Caco-2 (cell line): ENCODE data around the gene STAC2. TPM values are rescaled to one million over a fixed set of nuclear protein-coding genes. Genes with fewer than 3 reads are reported as not detected.

Experiments
- BruUV-seq: library from RNA; stranded (reverse); fragments of 400-500 nt; replicated peaks from 2 replicates; lab custom pipeline; 2021; lab: Mats Ljungman, UMichigan
- CTCF ChIA-PET: fragments of 300-600 bp; sonication (Branson Sonifier 250); formaldehyde crosslinking; loops from one replicate; lab custom pipeline; 2022; ENCODE audit warnings: antibody characterized with exemption; lab: Charles Lee
- POLR2A ChIA-PET: fragments of 300-600 bp; sonication (Branson Sonifier 250); formaldehyde crosslinking; loops from one replicate; lab custom pipeline; 2022; ENCODE audit warnings: antibody characterized with exemption; lab: Charles Lee
- DNase-seq, 2 experiments: peaks; one replicate each; pipeline versions ENCODE4 v3.0.0 to v3.0.0-alpha.2; 2020 to 2022
- H3K27me3 ChIP-seq: replicated peaks from 2 replicates; pipeline ENCODE4 v1.6.0; 2011; ENCODE audit warnings: low read length; ENCODE audit not compliant: control insufficient read depth, insufficient read depth
- H3K36me3 ChIP-seq: 2 replicates; pipeline ENCODE4 v1.5.1; 2011; ENCODE audit warnings: low read length; ENCODE audit not compliant: control insufficient read depth, insufficient read depth
- H3K4me1 ChIP-seq: fragments of 250-450 bp; sonication (Bioruptor Pico); 2 replicates; pipeline ENCODE4 v1.5.1; 2020; ENCODE audit warnings: mild to moderate bottlenecking
- H3K4me3 ChIP-seq: 2 replicates; pipeline ENCODE4 v1.5.1; 2011; ENCODE audit warnings: low read depth, mild to moderate bottlenecking, control low read depth, low read length
- H3K9me3 ChIP-seq: fragments of 250-450 bp; sonication (Bioruptor Pico); 2 replicates; pipeline ENCODE4 v1.5.1; 2020; ENCODE audit warnings: mild to moderate bottlenecking, moderate library complexity
- H3K27ac Mint-ChIP-seq: one replicate; pipeline ENCODE4 v1.8.0; 2022; ENCODE audit warnings: mixed read lengths; ENCODE audit not compliant: unreplicated experiment
- H3K27me3 Mint-ChIP-seq: one replicate; pipeline ENCODE4 v1.8.0; 2022; ENCODE audit warnings: mixed read lengths; ENCODE audit not compliant: insufficient read depth, unreplicated experiment
- H3K36me3 Mint-ChIP-seq: one replicate; pipeline ENCODE4 v1.8.0; 2022; ENCODE audit warnings: mild to moderate bottlenecking, mixed read lengths; ENCODE audit not compliant: insufficient read depth, unreplicated experiment
- H3K4me1 Mint-ChIP-seq: one replicate; pipeline ENCODE4 v1.8.0; 2022; ENCODE audit warnings: low read depth, mixed read lengths; ENCODE audit not compliant: unreplicated experiment
- H3K4me3 Mint-ChIP-seq: one replicate; pipeline ENCODE4 v1.8.0; 2022; ENCODE audit warnings: mild to moderate bottlenecking, moderate library complexity, mixed read lengths; ENCODE audit not compliant: unreplicated experiment
- H3K9me3 Mint-ChIP-seq: one replicate; pipeline ENCODE4 v1.8.0; 2022; ENCODE audit warnings: mixed read lengths; ENCODE audit not compliant: unreplicated experiment
- CTCF ChIP-seq, 2 experiments: fragments of 200-600 bp in 1 of 2; IDR thresholded peaks; 1 replicate in 1 of 2; 2 replicates in 1 of 2; pipeline versions ENCODE4 v1.5.1 to v1.8.0; 2011 to 2022; ENCODE audit warnings: antibody characterized with exemption in 1 of 2, control low read depth in 1 of 2, inconsistent platforms in 1 of 2, low read depth in 1 of 2, low read length in 1 of 2, mild to moderate bottlenecking in 1 of 2, moderate library complexity in 1 of 2; ENCODE audit not compliant: insufficient read depth in 1 of 2, severe bottlenecking in 1 of 2, unreplicated experiment in 1 of 2
- intact Hi-C: fragments of 100-400 bp; cut with micrococcal nuclease; formaldehyde crosslinking; loops from one replicate; pipeline ENCODE4 v1.10.0; 2022; ENCODE audit not compliant: unreplicated experiment
- total RNA-seq: library from RNA; stranded (reverse); gene quantifications from 2 replicates; pipeline ENCODE4 v1.2.3, GENCODE V29; 2022

STAC2 gene
- total RNA-seq, 1 experiment from 2014 or later = 0.09 TPM

DNA sequence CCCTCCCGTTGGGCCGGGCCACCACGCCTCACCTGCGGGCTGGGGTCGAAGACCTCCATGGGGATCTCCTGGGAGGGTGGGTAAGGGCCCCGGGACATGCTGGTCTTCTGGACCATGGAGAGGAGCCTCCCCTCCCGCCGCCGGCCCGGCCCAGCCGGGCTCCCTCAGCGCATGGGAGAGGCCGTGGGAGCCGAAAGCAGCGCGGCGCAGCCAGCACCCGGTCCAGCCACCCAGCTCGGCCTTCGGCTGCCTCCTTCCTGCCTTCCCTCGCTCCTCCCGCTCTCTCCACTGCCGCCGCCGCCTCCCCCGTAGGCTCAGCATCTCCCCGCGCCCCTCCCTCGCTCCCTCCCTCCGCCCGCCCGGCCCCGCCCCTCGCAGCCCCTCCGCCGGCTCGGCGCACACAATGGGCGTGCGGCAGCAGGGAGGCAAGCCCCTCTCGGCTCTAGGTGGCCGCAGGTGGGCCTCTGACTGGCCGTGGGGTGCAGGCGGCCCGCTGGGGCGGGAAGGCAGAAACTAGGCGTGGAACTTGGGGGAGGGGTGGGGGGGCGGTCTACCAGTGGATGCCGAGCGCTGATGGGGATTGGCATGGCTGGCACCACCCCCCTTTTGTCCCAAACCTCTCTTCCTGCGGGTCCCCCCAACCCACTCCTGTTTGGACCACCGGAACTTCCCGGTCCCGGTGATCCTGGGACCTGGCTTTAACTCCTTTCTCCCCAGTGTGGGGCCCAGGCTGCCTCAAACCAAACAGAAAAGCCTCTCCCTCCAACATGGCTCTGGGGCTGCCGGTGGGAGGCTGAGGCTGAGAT lies 28.2 kb downstream of the STAC2 start, which contains the start of gene CACNB1:
Gene CACNB1, minus strand, starts transcription at position 290 of the 806 bp plus-strand sequence. Its CDS starts 174 bp downstream, at position 116.
- H3K4me3 Mint-ChIP-seq = peak within 1 kb of the TSS; percentile 87
- Histone ChIP-seq H3K36me3 (peaks cover 9% of the 10 kb centered on the region), H3K4me1 (peaks cover 15% of the 10 kb centered on the region), H3K4me3 (peak within 1 kb of the TSS; percentile 79), H3K27me3 (no peaks in the 10 kb centered on the region), H3K9me3 (no peaks in the 10 kb centered on the region)
- peaks cover 6% of the 10 kb centered on the region for H3K4me1 Mint-ChIP-seq
- ChIA-PET POLR2A (interaction anchor here (0.5 kb wide), 1 partner anchor 8 kb away, joined by 3 read pairs; no protein-coding TSS in a partner anchor), CTCF (interaction anchor here (0.6 to 1.1 kb wide), 4 partner anchors 18 to 222 kb away, joined by 3 to 5 read pairs (median 4); no protein-coding TSS in a partner anchor)
- H3K27ac Mint-ChIP-seq = no peak within 1 kb of the TSS
- peak; percentile 81 to 86 for DNase-seq
- no peaks in the 10 kb centered on the region for H3K9me3 Mint-ChIP-seq
- intact Hi-C loops = no loop called here
- no peak for TF ChIP-seq CTCF (IDR thresholded peaks at IDR 0.05; ENCODE audit: insufficient read depth in 1 of 2, low read depth in 1 of 2, low read length in 1 of 2, severe bottlenecking in 1 of 2, unreplicated experiment in 1 of 2)
- no TSS peak for BruUV-seq
- no peaks in the 10 kb centered on the region for H3K27me3 Mint-ChIP-seq
- H3K36me3 Mint-ChIP-seq = peaks cover 31% of the 10 kb centered on the region

GRCh38 chr17:39196808-39197291 lies 28.9 kb downstream of the STAC2 start:
- peak overlapping the region; percentile 87 for H3K4me3 Mint-ChIP-seq
- peak overlapping the region; percentile 79 for H3K4me3 ChIP-seq
- ChIA-PET CTCF (interaction anchor here (0.6 to 0.8 kb wide), 2 partner anchors 214 to 223 kb away, joined by 4 to 5 read pairs; no protein-coding TSS in a partner anchor), POLR2A (interaction anchor here (0.5 kb wide), 1 partner anchor 9 kb away, joined by 3 read pairs; no protein-coding TSS in a partner anchor)
- peaks cover 24% of the 10 kb centered on the region for H3K36me3 Mint-ChIP-seq
- no peaks in the 10 kb centered on the region for H3K27me3 Mint-ChIP-seq
- peaks cover 14% of the 10 kb centered on the region for H3K4me1 ChIP-seq
- no peak overlapping the region for H3K27ac Mint-ChIP-seq
- intact Hi-C loops = no loop called here
- peaks cover 6% of the 10 kb centered on the region for H3K4me1 Mint-ChIP-seq
- H3K36me3 ChIP-seq = peaks cover 3% of the 10 kb centered on the region
- TF ChIP-seq CTCF (IDR thresholded peaks at IDR 0.05; ENCODE audit: insufficient read depth in 1 of 2, low read depth in 1 of 2, low read length in 1 of 2, severe bottlenecking in 1 of 2, unreplicated experiment in 1 of 2) = no peak
- H3K27me3 ChIP-seq = no peaks in the 10 kb centered on the region
- no peaks in the 10 kb centered on the region for H3K9me3 Mint-ChIP-seq
- H3K9me3 ChIP-seq = no peaks in the 10 kb centered on the region
- no peak for DNase-seq
- no TSS peak for BruUV-seq

DNA sequence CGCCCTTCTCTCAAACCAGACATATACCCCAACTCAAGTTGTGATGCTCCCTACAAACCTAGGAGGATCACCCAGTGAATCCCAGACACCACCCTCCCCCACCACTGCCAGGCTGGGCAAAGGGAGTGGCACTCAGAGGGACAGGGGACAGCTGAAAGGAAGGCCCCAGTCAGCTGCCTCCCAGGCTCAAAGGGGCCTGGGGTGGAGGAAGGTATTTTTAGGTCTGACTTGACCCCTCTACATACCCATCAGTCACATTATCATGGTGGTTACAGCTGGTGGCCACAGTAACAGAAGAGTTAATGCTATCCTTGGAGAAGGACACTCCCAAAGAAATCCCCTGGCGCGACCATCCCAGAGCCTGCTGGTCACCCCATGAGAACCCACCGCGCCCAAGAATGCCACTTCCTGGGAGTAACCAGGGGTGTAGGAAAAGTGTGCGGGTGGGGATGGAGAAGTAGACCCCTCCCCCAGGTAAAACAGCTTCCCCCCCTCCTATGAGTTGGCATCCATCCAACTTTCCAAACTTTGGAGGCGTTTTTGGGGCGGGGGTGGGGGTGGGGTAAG lies 29.4 kb downstream of the STAC2 start:
- H3K4me3 ChIP-seq = peak overlapping the region; percentile 79
- Mint-ChIP-seq H3K9me3 (no peaks in the 10 kb centered on the region), H3K4me3 (peak overlapping the region; percentile 87), H3K36me3 (peaks cover 19% of the 10 kb centered on the region), H3K27me3 (no peaks in the 10 kb centered on the region), H3K4me1 (peaks cover 6% of the 10 kb centered on the region), H3K27ac (no peak overlapping the region)
- intact Hi-C loops = no loop called here
- H3K9me3 ChIP-seq = no peaks in the 10 kb centered on the region
- DNase-seq = no peak
- no peaks in the 10 kb centered on the region for H3K36me3 ChIP-seq
- TF ChIP-seq CTCF (IDR thresholded peaks at IDR 0.05; ENCODE audit: insufficient read depth in 1 of 2, low read depth in 1 of 2, low read length in 1 of 2, severe bottlenecking in 1 of 2, unreplicated experiment in 1 of 2) = no peak
- BruUV-seq = no TSS peak
- no peaks in the 10 kb centered on the region for H3K27me3 ChIP-seq
- ChIA-PET CTCF (no interaction called here), POLR2A (no interaction called here)
- H3K4me1 ChIP-seq = peaks cover 10% of the 10 kb centered on the region; the same call in 1 of the 2 replicates
